ENCODE data around the gene GAGE12C. TPM values are rescaled to one million over a fixed set of nuclear protein-coding genes. Genes with fewer than 3 reads are reported as not detected.
"Not testable (repeated sequence)": the region's sequence is repeated elsewhere in the genome, so short reads cannot be mapped to it uniquely, and the experiment has no call there.

GAGE12C gene
- total and polyA plus RNA-seq, 2 of the 8 experiments (the other 6 are each of a cell fraction or from before 2014, with no cell fraction given) = not detected

DNA sequence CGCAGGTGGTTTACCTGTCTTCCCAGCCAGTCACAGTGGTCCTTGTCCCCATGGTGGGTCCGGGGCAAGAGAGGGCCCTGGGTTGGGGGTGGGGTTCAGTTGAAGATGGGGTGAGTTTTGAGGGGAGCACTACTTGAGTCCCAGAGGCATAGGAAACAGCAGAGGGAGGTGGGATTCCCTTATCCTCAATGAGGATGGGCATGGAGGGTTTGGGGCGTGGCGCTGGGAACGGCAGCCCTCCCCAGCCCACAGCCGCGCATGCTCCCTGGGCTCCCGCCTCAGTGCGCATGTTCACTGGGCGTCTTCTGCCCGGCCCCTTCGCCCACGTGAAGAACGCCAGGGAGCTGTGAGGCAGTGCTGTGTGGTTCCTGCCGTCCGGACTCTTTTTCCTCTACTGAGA lies 47.7 kb downstream of the GAGE12C start, which contains the start of gene GAGE12H:
Gene GAGE12H, plus strand, starts transcription at position 301 of the 400 bp plus-strand sequence. CDS start 1,155 bp downstream, outside the sequence.
- CTCF ChIA-PET (ENCODE audit: partially characterized antibody); H3K9me3 ChIP-seq (ENCODE audit: insufficient read depth in 2 of 2, low read depth in 1 of 2, low read length in 1 of 2); POLR2A ChIA-PET (ENCODE audit: partially characterized antibody); H3K4ac ChIP-seq (replicated peaks; ENCODE audit: insufficient read length, low read depth, low read length); FAIRE-seq; H2AK5ac ChIP-seq (ENCODE audit: low read depth, low read length); H2AFZ ChIP-seq (ENCODE audit: low read length); H3K79me2 ChIP-seq (ENCODE audit: control insufficient read depth in 1 of 2, insufficient read depth in 2 of 2, low read length in 2 of 2); H3K4me2 ChIP-seq (ENCODE audit: insufficient read depth in 1 of 2, low read depth in 2 of 2, low read length in 2 of 2); H2BK20ac ChIP-seq (ENCODE audit: low read length); H4K5ac ChIP-seq (ENCODE audit: insufficient read length, low read depth, low read length); H3K23ac ChIP-seq (ENCODE audit: insufficient read length); H3K79me1 ChIP-seq (ENCODE audit: low read depth, low read length); H3K18ac ChIP-seq (ENCODE audit: extremely low read depth, low read length); H3K36me3 ChIP-seq (ENCODE audit: control insufficient read depth in 2 of 4, insufficient read depth in 4 of 4, low read length in 3 of 4); H2BK15ac ChIP-seq (ENCODE audit: low read length); H2BK5ac ChIP-seq (ENCODE audit: low read depth, low read length); H2BK12ac ChIP-seq (ENCODE audit: low read depth, low read length); H4K91ac ChIP-seq (replicated peaks; ENCODE audit: insufficient read length, low read length); H3K23me2 ChIP-seq (ENCODE audit: low read depth, low read length); H3K9ac ChIP-seq (replicated peaks in 1 of 4; ENCODE audit: extremely low read depth in 1 of 4, low read depth in 3 of 4, low read length in 3 of 4); H2BK120ac ChIP-seq (replicated peaks; ENCODE audit: low read depth, low read length); DNase-seq (ENCODE audit: low read depth in 1 of 2, low spot score in 2 of 2); H4K8ac ChIP-seq (ENCODE audit: extremely low read depth, insufficient read depth, low read length); H3K4me3 ChIP-seq (ENCODE audit: extremely low read depth in 1 of 4, insufficient read depth in 2 of 4, low read depth in 3 of 4, low read length in 4 of 4); H3K14ac ChIP-seq (ENCODE audit: insufficient read length); H3K27me3 ChIP-seq (replicated peaks in 1 of 4; ENCODE audit: control insufficient read depth in 3 of 4, extremely low read depth in 1 of 4, insufficient read depth in 3 of 4, low read length in 3 of 4); H4K20me1 ChIP-seq (replicated peaks in 1 of 2; ENCODE audit: control insufficient read depth in 1 of 2, insufficient read depth in 2 of 2, low read length in 2 of 2); H3K27ac ChIP-seq (ENCODE audit: low read depth, low read length); H3K4me1 ChIP-seq (replicated peaks in 1 of 4; ENCODE audit: control insufficient read depth in 3 of 4, insufficient read depth in 4 of 4, low read length in 3 of 4); H3K56ac ChIP-seq (replicated peaks; ENCODE audit: insufficient read length, low read depth, low read length): not testable (repeated sequence)
- WGBS, 2 experiments (ENCODE audit: extremely low coverage in 1 of 2, insufficient coverage in 1 of 2, insufficient read length in 1 of 2, insufficient replicate concordance in 2 of 2, low coverage in 1 of 2, low lambda C conversion rate in 2 of 2, missing lambda C conversion rate in 1 of 2) = no CpG with 5 or more reads among the region's 16 CpGs

Small RNA genes lying within 50 kb of the gene (small RNA-seq; reads per million reads assigned to genes)
- gene GAGE12B (ENCODE audit: insufficient read depth) = not detected

Other genes with a start within 250 kb of the GAGE12C start
- not detected in 2 replicates for gene GAGE10, start 228.5 kb upstream of the GAGE12C start, total RNA-seq (2021; fragmentation: NEBNext Ultra II Directional; extraction: Animal tissue kit (Norgen Biotek cat#: 25700))
- not detected in 2 replicates for gene GAGE10, start 228.5 kb upstream of the GAGE12C start, polyA plus RNA-seq (2011; rRNA removed)
- not detected in 2 replicates for gene GAGE12J, start 210.1 kb upstream of the GAGE12C start, total RNA-seq (2021; fragmentation: NEBNext Ultra II Directional; extraction: Animal tissue kit (Norgen Biotek cat#: 25700))
- gene GAGE12J, start 210.1 kb upstream of the GAGE12C start, polyA plus RNA-seq (2011; rRNA removed) = not detected in 2 replicates
- not detected in 2 replicates for gene GAGE13, start 200.6 kb upstream of the GAGE12C start, total RNA-seq (2021; fragmentation: NEBNext Ultra II Directional; extraction: Animal tissue kit (Norgen Biotek cat#: 25700))
- gene GAGE13, start 200.6 kb upstream of the GAGE12C start, polyA plus RNA-seq (2011; rRNA removed) = not detected in 2 replicates
- not detected in 2 replicates for gene GAGE12D, start 9.6 kb downstream of the GAGE12C start, total RNA-seq (2021; fragmentation: NEBNext Ultra II Directional; extraction: Animal tissue kit (Norgen Biotek cat#: 25700))
- gene GAGE12D, start 9.6 kb downstream of the GAGE12C start, polyA plus RNA-seq (2011; rRNA removed) = not detected in 2 replicates
- gene GAGE12E, start 19.1 kb downstream of the GAGE12C start, total RNA-seq (2021; fragmentation: NEBNext Ultra II Directional; extraction: Animal tissue kit (Norgen Biotek cat#: 25700)) = not detected in 2 replicates
- not detected in 2 replicates for gene GAGE12E, start 19.1 kb downstream of the GAGE12C start, polyA plus RNA-seq (2011; rRNA removed)
- not detected in 2 replicates for gene GAGE12F, start 28.7 kb downstream of the GAGE12C start, total RNA-seq (2021; fragmentation: NEBNext Ultra II Directional; extraction: Animal tissue kit (Norgen Biotek cat#: 25700))
- not detected in 2 replicates for gene GAGE12F, start 28.7 kb downstream of the GAGE12C start, polyA plus RNA-seq (2011; rRNA removed)
- gene GAGE12G, start 38.2 kb downstream of the GAGE12C start, total RNA-seq (2021; fragmentation: NEBNext Ultra II Directional; extraction: Animal tissue kit (Norgen Biotek cat#: 25700)) = not detected in 2 replicates
- not detected in 2 replicates for gene GAGE12G, start 38.2 kb downstream of the GAGE12C start, polyA plus RNA-seq (2011; rRNA removed)
- not detected in 2 replicates for gene GAGE12H, start 47.8 kb downstream of the GAGE12C start, total RNA-seq (2021; fragmentation: NEBNext Ultra II Directional; extraction: Animal tissue kit (Norgen Biotek cat#: 25700))
- gene GAGE12H, start 47.8 kb downstream of the GAGE12C start, polyA plus RNA-seq (2011; rRNA removed) = not detected in 2 replicates
- not detected in 2 replicates for gene GAGE2A, start 57.3 kb downstream of the GAGE12C start, total RNA-seq (2021; fragmentation: NEBNext Ultra II Directional; extraction: Animal tissue kit (Norgen Biotek cat#: 25700))
- gene GAGE2A, start 57.3 kb downstream of the GAGE12C start, polyA plus RNA-seq (2011; rRNA removed) = not detected in 2 replicates
- not detected in 2 replicates for gene GAGE1, start 66.8 kb downstream of the GAGE12C start, total RNA-seq (2021; fragmentation: NEBNext Ultra II Directional; extraction: Animal tissue kit (Norgen Biotek cat#: 25700))
- not detected in 2 replicates for gene GAGE1, start 66.8 kb downstream of the GAGE12C start, polyA plus RNA-seq (2011; rRNA removed)
- gene PAGE1, start 163.8 kb downstream of the GAGE12C start, total RNA-seq (2021; fragmentation: NEBNext Ultra II Directional; extraction: Animal tissue kit (Norgen Biotek cat#: 25700)) = not detected in 2 replicates
- not detected in 2 replicates for gene PAGE1, start 163.8 kb downstream of the GAGE12C start, polyA plus RNA-seq (2011; rRNA removed)